ENCODE data around the gene DESI1. TPM values are rescaled to one million over a fixed set of nuclear protein-coding genes. Genes with fewer than 3 reads are reported as not detected.

Gene DESI1
- total RNA-seq, 1 experiment from 2014 or later: 30.2 TPM

GRCh38 chr22:41657709-41658108 is 36.9 kb upstream of the DESI1 start:
- H2BK5ac ChIP-seq (ENCODE audit: insufficient read length, low read length): no peak overlapping the region
- no peaks in the 10 kb centered on the region for H3K9me3 ChIP-seq (ENCODE audit: control insufficient read depth, low read depth, low read length)
- H2AK5ac ChIP-seq (ENCODE audit: insufficient read length, low read length): no peak overlapping the region
- no peak overlapping the region for H2BK20ac ChIP-seq (ENCODE audit: low read depth, low read length, poor library complexity, severe bottlenecking)
- DNase-seq: no peak
- H2AFZ ChIP-seq (ENCODE audit: low read length): no peak overlapping the region
- H3K79me1 ChIP-seq (ENCODE audit: insufficient read depth, low read depth, low read length, poor library complexity, severe bottlenecking): no peaks in the 10 kb centered on the region
- Mint-ChIP-seq H3K36me3 (ENCODE audit: insufficient read depth in 1 of 3, low read depth in 3 of 3) (peaks cover 51 to 92% (median 89%) of the 10 kb centered on the region in 3 experiments), H3K9me3 (no peaks in the 10 kb centered on the region), H3K27me3 (ENCODE audit: low read depth) (no peaks in the 10 kb centered on the region), H3K4me3 (no peak overlapping the region), H3K27ac (no peak overlapping the region), H3K4me1 (no peaks in the 10 kb centered on the region)
- no peak overlapping the region for H2BK120ac ChIP-seq (ENCODE audit: low read depth, low read length, poor library complexity, severe bottlenecking)
- H3K4ac ChIP-seq (ENCODE audit: low read depth, low read length): no peak overlapping the region
- no peak overlapping the region for H3K18ac ChIP-seq (ENCODE audit: insufficient read length, low read depth, low read length)
- H3K9ac ChIP-seq (ENCODE audit: extremely low read depth, insufficient read length, low read length): no peak overlapping the region
- no peak overlapping the region for H4K91ac ChIP-seq (ENCODE audit: insufficient read length, low read depth, low read length)
- H3K4me2 ChIP-seq (ENCODE audit: insufficient read depth, insufficient read length, low read length): no peak overlapping the region
- H2BK15ac ChIP-seq (ENCODE audit: low read depth, low read length): no peak overlapping the region
- TF ChIP-seq CTCF (conservative IDR thresholded peaks at IDR 0.05): no peak
- H3K23me2 ChIP-seq (ENCODE audit: insufficient read length, low read depth, low read length, poor library complexity, severe bottlenecking): no peaks in the 10 kb centered on the region
- H3K23ac ChIP-seq (ENCODE audit: insufficient read length, low read depth, low read length): no peak overlapping the region
- no peaks in the 10 kb centered on the region for H3K4me1 ChIP-seq (ENCODE audit: insufficient read depth, low read length)
- H3K27ac ChIP-seq (ENCODE audit: insufficient read length, low read depth, low read length): no peak overlapping the region
- no peaks in the 10 kb centered on the region for H3K79me2 ChIP-seq (ENCODE audit: insufficient read depth, low read length)
- H3K27me3 ChIP-seq (ENCODE audit: insufficient read depth, low read length): no peaks in the 10 kb centered on the region
- H4K8ac ChIP-seq (replicated peaks; ENCODE audit: insufficient read length, low read depth, low read length): no peak overlapping the region
- H4K20me1 ChIP-seq (ENCODE audit: control insufficient read depth, insufficient read depth, insufficient read length): peaks cover 3% of the 10 kb centered on the region
- no peak overlapping the region for H3K56ac ChIP-seq (ENCODE audit: insufficient read length, low read depth, low read length)
- H3T11ph ChIP-seq (ENCODE audit: low read length): no peak overlapping the region
- H4K5ac ChIP-seq (ENCODE audit: insufficient read length, low read depth, low read length): no peak overlapping the region
- no peak overlapping the region for H2BK12ac ChIP-seq (ENCODE audit: insufficient read length, low read depth, low read length)
- no CpG with 5 or more reads among the region's 6 CpGs for WGBS (ENCODE audit: extremely low coverage, insufficient read length, low lambda C conversion rate)
- H3K14ac ChIP-seq (ENCODE audit: insufficient read depth, low read length): no peak overlapping the region

All from H9 (cell line).